GM21619 (cell line): ENCODE data around the gene TANC1.
"Not testable (repeated sequence)": the region's sequence is repeated elsewhere in the genome, so short reads cannot be mapped to it uniquely, and the experiment has no call there.

Experiments used
- ATAC-seq: cut with Tn5 transposase; IDR thresholded peaks from one replicate; pipeline ENCODE4 v1.9.1; 2021; ENCODE audit not compliant: unreplicated experiment

TANC1 gene

GRCh38 chr2:159022019-159022418, 53.6 kb downstream of the TANC1 start:
- ATAC-seq: no peak

- no peak for ATAC-seq
Measured at GRCh38 chr2:159026170-159026569, 57.7 kb downstream of the TANC1 start.

- no peak for ATAC-seq
Measured at GRCh38 chr2:159028776-159029175, 60.3 kb downstream of the TANC1 start.

GRCh38 chr2:159029936-159030335, 61.5 kb downstream of the TANC1 start:
- no peak for ATAC-seq

DNA sequence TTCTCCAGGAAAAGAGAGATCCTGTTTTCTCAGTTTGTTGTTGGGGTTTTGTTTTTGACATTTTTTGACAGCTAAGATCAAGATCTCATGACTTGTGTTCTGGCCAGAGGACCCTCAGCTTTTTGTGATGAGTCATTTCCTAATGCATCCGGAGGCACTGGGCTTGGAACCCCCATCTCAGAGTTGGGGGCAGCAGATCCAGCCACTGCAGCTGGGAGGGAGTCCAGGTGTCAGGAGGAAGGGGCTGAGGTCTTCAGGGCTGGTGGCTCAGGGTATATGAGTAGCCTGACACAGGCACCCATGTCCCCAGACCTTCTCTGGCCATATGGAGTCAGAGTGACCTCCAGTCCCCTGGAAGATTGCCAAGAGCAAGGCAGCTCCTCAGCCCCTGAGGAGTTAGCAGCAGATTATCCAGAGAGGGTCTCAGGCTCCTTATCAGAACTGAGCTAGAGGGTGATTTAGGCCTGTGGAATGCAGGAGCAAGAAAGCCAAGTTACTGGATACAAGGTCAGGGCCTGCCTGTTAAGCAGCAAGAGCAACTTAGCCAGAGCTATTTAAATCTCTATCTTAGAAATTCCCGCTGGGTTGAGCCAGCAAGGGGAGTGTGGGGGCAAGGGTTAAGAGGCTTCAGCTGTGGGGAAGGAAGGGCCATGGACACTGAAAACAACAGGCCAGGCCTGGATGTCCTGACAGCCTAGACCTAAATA, 62.4 kb downstream of the TANC1 start:
- ATAC-seq: no peak

DNA sequence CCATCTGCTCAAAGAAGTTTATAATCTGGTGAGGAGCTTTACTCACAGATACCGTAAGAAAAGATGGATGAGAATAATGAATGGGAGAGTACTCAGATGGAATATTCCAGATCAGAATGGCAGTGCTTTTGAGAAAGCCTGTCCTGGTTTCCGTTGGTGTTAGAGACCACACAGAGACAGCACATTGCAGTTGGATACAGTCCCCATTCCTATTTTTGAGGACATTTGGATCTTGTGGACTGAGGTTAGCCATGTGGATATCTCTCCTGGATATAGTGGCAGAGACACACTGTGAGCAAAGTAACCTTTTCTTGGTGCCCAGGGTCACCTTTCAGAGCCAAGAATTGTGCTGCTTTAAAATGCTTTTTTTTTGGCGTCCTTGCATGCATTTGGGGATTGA, 63.7 kb downstream of the TANC1 start:
- ATAC-seq: no peak

DNA sequence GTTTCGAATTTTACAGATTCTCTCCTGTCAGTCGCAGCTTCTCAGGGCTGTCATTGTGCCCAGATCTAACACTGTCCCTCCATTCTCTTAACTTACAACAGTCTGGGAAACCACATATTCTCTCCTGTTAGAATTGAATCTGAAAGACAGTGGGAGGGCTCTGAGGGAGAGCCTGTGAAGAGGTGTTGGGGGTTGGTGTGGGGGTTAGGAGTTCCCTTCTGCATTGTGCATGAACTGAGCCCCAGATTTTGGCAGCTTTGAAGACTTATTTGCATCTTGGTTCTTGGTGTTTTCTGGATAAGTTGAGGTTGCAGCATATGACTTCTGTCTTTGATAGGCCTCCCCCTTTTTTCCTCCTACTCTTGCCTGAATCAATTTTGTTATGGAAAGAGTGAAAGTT, 64.1 kb downstream of the TANC1 start:
- ATAC-seq: no peak

GRCh38 chr2:159034713-159035112, 66.3 kb downstream of the TANC1 start:
- no peak for ATAC-seq

GRCh38 chr2:159035790-159036411, 67.5 kb downstream of the TANC1 start:
- ATAC-seq: no peak

- not testable (repeated sequence) for ATAC-seq
Measured at GRCh38 chr2:159036461-159036860, 68.0 kb downstream of the TANC1 start.

- not testable (repeated sequence) for ATAC-seq
Measured at GRCh38 chr2:159041328-159041727, 72.9 kb downstream of the TANC1 start.

- ATAC-seq: no peak
Measured at GRCh38 chr2:159042115-159042850, 73.8 kb downstream of the TANC1 start.

DNA sequence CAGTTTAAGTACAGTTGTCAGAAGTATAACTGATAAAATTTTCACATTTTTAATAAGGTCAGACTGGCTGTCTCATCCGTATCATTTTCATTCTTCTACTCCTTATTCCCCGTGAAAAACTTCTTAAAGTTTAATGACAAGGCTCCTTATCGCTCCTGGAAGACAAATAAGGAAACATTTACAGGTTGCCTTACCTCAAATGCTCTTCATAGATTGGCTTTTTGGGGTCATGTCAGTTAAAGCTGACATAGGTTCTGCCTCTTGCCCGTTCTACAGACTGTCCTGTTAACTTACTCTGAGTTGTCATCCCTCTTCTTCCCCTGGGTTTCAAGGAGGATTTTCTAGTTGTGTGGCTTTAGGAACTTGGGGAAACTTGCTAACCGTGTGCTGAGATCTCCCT, 75.3 kb downstream of the TANC1 start:
- no peak for ATAC-seq

- ATAC-seq: no peak
Measured at GRCh38 chr2:159044804-159045286, 76.4 kb downstream of the TANC1 start.

DNA sequence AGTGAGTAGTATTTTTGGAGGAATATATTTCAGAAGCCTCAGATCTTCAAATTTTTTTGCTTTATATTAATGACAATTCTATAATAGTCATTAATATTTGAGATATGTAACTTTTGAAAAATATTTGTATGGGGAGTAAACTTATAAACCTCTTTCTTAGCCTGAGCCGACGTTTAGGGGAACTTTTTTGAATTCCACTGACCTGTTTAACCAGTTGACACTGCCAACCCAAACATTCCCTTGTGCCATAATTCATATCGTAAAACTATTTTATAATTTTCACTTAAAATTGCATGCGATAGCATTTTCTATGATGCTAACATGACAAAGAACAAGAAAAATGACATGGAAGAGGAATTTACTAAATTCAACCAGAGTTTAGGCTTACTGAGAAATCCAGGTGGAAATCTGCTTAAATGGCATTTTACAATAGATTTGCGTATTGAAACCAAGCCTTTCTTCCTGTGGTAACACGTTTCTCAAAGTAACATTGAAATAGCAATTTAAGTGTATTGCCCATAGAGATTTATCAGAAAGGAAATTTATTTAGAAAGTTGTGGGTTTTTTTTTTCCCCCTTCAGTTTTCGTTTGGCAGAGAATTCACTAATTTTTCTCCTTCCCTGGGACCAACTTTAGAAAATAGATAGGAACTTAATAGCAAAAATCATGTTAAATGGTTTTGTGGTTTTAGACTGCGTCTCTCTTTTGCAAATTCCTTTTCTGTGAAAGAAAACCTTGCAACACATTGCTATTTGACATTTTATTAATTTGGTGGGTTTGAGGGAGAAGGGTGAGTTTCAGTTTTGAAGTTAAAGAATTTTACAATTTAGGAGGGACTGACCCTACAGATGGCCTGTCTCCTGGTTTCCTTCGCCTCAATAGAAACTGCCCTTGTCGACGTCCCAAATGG, 77.4 kb downstream of the TANC1 start:
- no peak for ATAC-seq

DNA sequence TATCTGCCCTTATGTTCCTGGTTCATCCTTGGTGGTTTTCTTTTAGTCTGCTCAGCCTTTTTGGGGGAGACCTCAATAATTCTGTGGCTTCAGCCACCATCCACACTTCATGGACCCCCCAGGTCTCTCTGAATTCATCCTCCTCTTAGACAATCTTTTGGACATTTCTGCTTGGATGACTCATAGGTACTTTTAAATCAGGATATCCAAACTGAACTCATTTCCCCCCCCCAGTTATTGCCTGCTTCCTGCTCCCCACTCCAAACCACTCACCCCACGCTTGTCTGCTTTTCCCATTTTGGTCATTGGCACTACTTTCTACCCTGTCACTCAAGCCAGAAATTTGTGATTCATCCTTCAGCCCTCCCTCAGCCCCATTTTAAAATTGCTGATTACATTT, 78.5 kb downstream of the TANC1 start:
- ATAC-seq: no peak

- ATAC-seq: no peak
Measured at GRCh38 chr2:159050426-159050825, 82.0 kb downstream of the TANC1 start.

DNA sequence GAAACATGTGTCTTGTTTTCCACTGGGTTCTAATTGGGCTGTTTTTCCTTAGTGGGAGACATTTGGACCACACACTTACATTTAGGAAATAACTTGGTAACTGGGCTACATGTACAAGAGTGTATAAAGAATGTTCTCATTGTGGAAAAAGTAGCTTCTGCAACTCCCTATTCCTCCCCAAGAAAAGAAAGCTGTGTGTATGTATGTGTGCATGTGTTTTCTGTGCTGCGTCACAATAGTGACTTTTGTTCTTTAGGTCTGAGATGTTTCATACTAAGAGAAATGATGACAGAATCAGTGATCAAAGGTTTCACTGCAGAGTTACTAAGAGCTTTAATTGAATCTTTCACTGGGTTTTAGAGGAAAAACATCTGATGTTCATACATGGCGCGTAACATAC, 82.7 kb downstream of the TANC1 start:
- ATAC-seq: no peak

DNA sequence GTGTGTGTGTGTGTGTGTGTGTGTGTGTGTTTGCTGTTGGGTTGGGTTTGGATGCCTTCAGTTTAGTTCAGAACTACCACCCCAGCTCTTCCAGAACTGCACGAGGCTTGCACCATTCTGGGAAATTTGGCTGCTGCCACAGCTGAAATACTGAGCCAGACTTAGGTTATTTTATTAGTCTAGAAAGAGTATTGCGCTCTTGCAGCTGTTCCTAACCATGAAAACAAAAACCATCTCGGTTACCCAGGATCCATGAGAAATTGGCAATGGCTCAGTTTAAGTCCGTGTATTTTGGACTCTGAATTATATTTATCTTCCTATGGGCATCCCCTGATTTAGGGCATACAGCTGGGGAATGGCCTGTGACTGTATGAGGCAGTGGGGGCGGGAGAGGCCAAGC, 83.2 kb downstream of the TANC1 start:
- ATAC-seq: no peak

- no peak for ATAC-seq
Measured at GRCh38 chr2:159052157-159052601, 83.7 kb downstream of the TANC1 start.
